GM23338 (cell line): Measurements from ENCODE around the gene RPL7A. TPM values are rescaled to one million over a fixed set of nuclear protein-coding genes. Genes with fewer than 3 reads are reported as not detected.

ENCODE experiments used
- ATAC-seq: fragments of 200-7000 bp; cut with Tn5 transposase; 3 replicates; pipeline ENCODE4 v1.9.1; 2020
- DNase-seq: peaks from one replicate; pipeline ENCODE4 v3.0.0-alpha.2; 2015; ENCODE audit warnings: low spot score
- H2AFZ ChIP-seq: fragments of 200-600 bp; sonication (generic); 2 replicates; pipeline ENCODE4 v1.8.0; 2016; ENCODE audit warnings: antibody characterized with exemption, mild to moderate bottlenecking, moderate library complexity
- H3F3A ChIP-seq: fragments of 200-600 bp; sonication (generic); replicated peaks from 2 replicates; pipeline ENCODE4 v1.8.0; 2017; ENCODE audit warnings: antibody characterized with exemption, mixed run types, low read depth
- H3K27ac ChIP-seq: fragments of 200-600 bp; sonication (generic); 2 replicates; pipeline ENCODE4 v1.6.1; 2016; ENCODE audit warnings: low read depth
- H3K27me3 ChIP-seq: fragments of 200-600 bp; sonication (generic); 2 replicates; pipeline ENCODE4 v1.8.0; 2016; ENCODE audit warnings: mild to moderate bottlenecking, mixed run types, moderate library complexity; ENCODE audit not compliant: insufficient read depth
- H3K36me3 ChIP-seq: fragments of 200-600 bp; sonication (generic); 2 replicates; pipeline ENCODE4 v1.8.0; 2016; ENCODE audit warnings: mild to moderate bottlenecking; ENCODE audit not compliant: insufficient read depth
- H3K4me1 ChIP-seq: fragments of 200-600 bp; sonication (generic); 2 replicates; pipeline ENCODE4 v1.8.0; 2016; ENCODE audit warnings: mild to moderate bottlenecking, moderate library complexity; ENCODE audit not compliant: insufficient read depth
- H3K4me2 ChIP-seq: fragments of 200-600 bp; sonication (generic); 2 replicates; pipeline ENCODE4 v1.7.1; 2017; ENCODE audit warnings: mixed run types
- H3K4me3 ChIP-seq: fragments of 200-600 bp; sonication (generic); 2 replicates; pipeline ENCODE4 v1.6.1; 2016; ENCODE audit warnings: mixed run types
- H3K79me2 ChIP-seq: fragments of 200-600 bp; sonication (generic); replicated peaks from 2 replicates; pipeline ENCODE4 v1.8.0; 2017; ENCODE audit warnings: mild to moderate bottlenecking; ENCODE audit not compliant: insufficient read depth
- H3K9me2 ChIP-seq: fragments of 200-600 bp; sonication (generic); 2 replicates; pipeline ENCODE4 v1.8.0; 2017; ENCODE audit not compliant: insufficient read depth
- H4K20me1 ChIP-seq: fragments of 200-600 bp; sonication (generic); replicated peaks from 2 replicates; pipeline ENCODE4 v1.8.0; 2017; ENCODE audit warnings: mild to moderate bottlenecking; ENCODE audit not compliant: insufficient read depth
- H3K27ac Mint-ChIP-seq: 2 replicates; pipeline ENCODE4 v1.8.0; 2020; ENCODE audit warnings: inconsistent platforms, mild to moderate bottlenecking, moderate library complexity, mixed read lengths
- H3K27me3 Mint-ChIP-seq: 3 replicates; pipeline ENCODE4 v1.8.0; 2022; ENCODE audit warnings: low read depth, mild to moderate bottlenecking, moderate library complexity, mixed read lengths, inconsistent platforms; ENCODE audit not compliant: insufficient read depth, poor library complexity
- H3K36me3 Mint-ChIP-seq: 3 replicates; pipeline ENCODE4 v1.8.0; 2021; ENCODE audit warnings: low read depth, mild to moderate bottlenecking, inconsistent platforms, moderate library complexity, mixed read lengths
- H3K4me1 Mint-ChIP-seq: 3 replicates; pipeline ENCODE4 v1.8.0; 2020; ENCODE audit warnings: mild to moderate bottlenecking, inconsistent platforms, mixed read lengths
- H3K4me3 Mint-ChIP-seq: 3 replicates; pipeline ENCODE4 v1.8.0; 2021; ENCODE audit warnings: moderate library complexity, mild to moderate bottlenecking, inconsistent platforms, mixed read lengths
- H3K9me3 Mint-ChIP-seq: 3 replicates; pipeline ENCODE4 v1.8.0; 2020; ENCODE audit warnings: moderate library complexity, mild to moderate bottlenecking, inconsistent platforms, mixed read lengths
- CREB1 ChIP-seq: fragments of 250-450 bp; sonication (Bioruptor Pico); IDR thresholded peaks from 2 replicates; pipeline ENCODE4 v1.5.0; 2020; ENCODE audit warnings: low read depth, mild to moderate bottlenecking, moderate library complexity
- ETS1 ChIP-seq: IDR thresholded peaks from 2 replicates; pipeline ENCODE4 v1.6.1; 2016; ENCODE audit warnings: antibody characterized with exemption
- EZH2 ChIP-seq: fragments of 200-600 bp; sonication (generic); IDR thresholded peaks from one replicate; pipeline ENCODE4 v1.8.0; 2017; ENCODE audit warnings: antibody characterized with exemption, mild to moderate bottlenecking, low read depth; ENCODE audit not compliant: unreplicated experiment
- EZH2phosphoT487 ChIP-seq: fragments of 200-600 bp; sonication (generic); IDR thresholded peaks from one replicate; pipeline ENCODE4 v1.8.1; 2018; ENCODE audit warnings: antibody characterized with exemption; ENCODE audit not compliant: unreplicated experiment
- JUNB ChIP-seq: IDR thresholded peaks from one replicate; pipeline ENCODE4 v1.6.1; 2016; ENCODE audit warnings: antibody characterized with exemption; ENCODE audit not compliant: unreplicated experiment
- NANOG ChIP-seq: IDR thresholded peaks from 2 replicates; pipeline ENCODE4 v1.6.1; 2016; ENCODE audit warnings: antibody characterized with exemption, borderline replicate concordance
- POLR2AphosphoS5 ChIP-seq: IDR thresholded peaks from 2 replicates; pipeline ENCODE4 v1.6.1; 2016; ENCODE audit warnings: antibody characterized with exemption, low read depth
- REST ChIP-seq: IDR thresholded peaks from one replicate; pipeline ENCODE4 v1.6.1; 2018; ENCODE audit warnings: antibody characterized with exemption; ENCODE audit not compliant: unreplicated experiment
- STAT1 ChIP-seq: IDR thresholded peaks from one replicate; pipeline ENCODE4 v1.6.1; 2016; ENCODE audit warnings: antibody characterized with exemption; ENCODE audit not compliant: unreplicated experiment
- ZNF114 ChIP-seq: fragments of 250-450 bp; sonication (Bioruptor Pico); IDR thresholded peaks from 2 replicates; pipeline ENCODE4 v1.5.0; 2020; ENCODE audit warnings: mild to moderate bottlenecking, moderate library complexity
- ZNF331 ChIP-seq: fragments of 250-450 bp; sonication (Bioruptor Pico); IDR thresholded peaks from 2 replicates; pipeline ENCODE4 v1.5.0; 2020; ENCODE audit warnings: low read depth, mild to moderate bottlenecking, moderate library complexity
- ZNF462 ChIP-seq: fragments of 250-450 bp; sonication (Bioruptor Pico); IDR thresholded peaks from 2 replicates; pipeline ENCODE4 v1.5.0; 2020; ENCODE audit warnings: mild to moderate bottlenecking, moderate library complexity
- polyA plus RNA-seq: library from polyadenylated mRNA; unstranded; fragments of >200 nt; fragmentation: Nextera tagmentation; extraction: Ambion mirVana; gene quantifications from 2 replicates; pipeline ENCODE4 v1.2.1, GENCODE V29; 2016
- total RNA-seq: library from RNA; depleted of rRNA; stranded (reverse); fragments of >200 nt; shearing (Covaris generic); gene quantifications from 2 replicates; pipeline ENCODE4 v1.2.3, GENCODE V29; 2014
- TF ChIP-seq, protein P1 (sequence below), 2 experiments: fragments of 200-600 bp in 1 of 2; sonication (generic) in 1 of 2; conservative IDR thresholded peaks; 2 replicates each; pipeline versions ENCODE4 v1.5.1 to v1.6.1; 2016 to 2017; ENCODE audit warnings: antibody characterized with exemption in 2 of 2, low read depth in 2 of 2, mild to moderate bottlenecking in 2 of 2, moderate library complexity in 1 of 2

The RPL7A gene
- total and polyA plus RNA-seq, 2 experiments from 2014 or later = 1,644 to 2,020 TPM

- no peak for DNase-seq
- Mint-ChIP-seq H3K27ac (no peak overlapping the region), H3K9me3 (peaks cover 31% of the 10 kb centered on the region), H3K4me3 (no peak overlapping the region), H3K4me1 (no peaks in the 10 kb centered on the region; the same call in 2 of the 3 replicates), H3K36me3 (peaks cover 45% of the 10 kb centered on the region), H3K27me3 (peaks cover 18% of the 10 kb centered on the region)
- Histone ChIP-seq H3K4me2 (no peak overlapping the region), H2AFZ (no peak overlapping the region), H3K36me3 (peaks cover 5% of the 10 kb centered on the region), H3K27me3 (no peaks in the 10 kb centered on the region), H3K9me2 (no peaks in the 10 kb centered on the region), H3K4me3 (no peak overlapping the region), H3K27ac (no peak overlapping the region), H3K79me2 (no peaks in the 10 kb centered on the region), H3F3A (peaks cover 16% of the 10 kb centered on the region; the same call in 1 of the 2 replicates), H3K4me1 (no peaks in the 10 kb centered on the region), H4K20me1 (peaks cover 5% of the 10 kb centered on the region; the same call in 1 of the 2 replicates)
- ATAC-seq = no peak
- no peak for TF ChIP-seq EZH2phosphoT487
- TF ChIP-seq ZNF331 (CRISPR knock-in tag) = no peak
- TF ChIP-seq POLR2AphosphoS5 = no peak
- TF ChIP-seq ZNF462 (CRISPR knock-in tag) = no peak
- no peak for TF ChIP-seq NANOG
- no peak for TF ChIP-seq EZH2
- no peak for TF ChIP-seq ETS1
- no peak for TF ChIP-seq JUNB
- no peak for TF ChIP-seq STAT1
- no peak for TF ChIP-seq ZNF114 (CRISPR knock-in tag)
- no peak for TF ChIP-seq REST
- TF ChIP-seq, protein P1, sequence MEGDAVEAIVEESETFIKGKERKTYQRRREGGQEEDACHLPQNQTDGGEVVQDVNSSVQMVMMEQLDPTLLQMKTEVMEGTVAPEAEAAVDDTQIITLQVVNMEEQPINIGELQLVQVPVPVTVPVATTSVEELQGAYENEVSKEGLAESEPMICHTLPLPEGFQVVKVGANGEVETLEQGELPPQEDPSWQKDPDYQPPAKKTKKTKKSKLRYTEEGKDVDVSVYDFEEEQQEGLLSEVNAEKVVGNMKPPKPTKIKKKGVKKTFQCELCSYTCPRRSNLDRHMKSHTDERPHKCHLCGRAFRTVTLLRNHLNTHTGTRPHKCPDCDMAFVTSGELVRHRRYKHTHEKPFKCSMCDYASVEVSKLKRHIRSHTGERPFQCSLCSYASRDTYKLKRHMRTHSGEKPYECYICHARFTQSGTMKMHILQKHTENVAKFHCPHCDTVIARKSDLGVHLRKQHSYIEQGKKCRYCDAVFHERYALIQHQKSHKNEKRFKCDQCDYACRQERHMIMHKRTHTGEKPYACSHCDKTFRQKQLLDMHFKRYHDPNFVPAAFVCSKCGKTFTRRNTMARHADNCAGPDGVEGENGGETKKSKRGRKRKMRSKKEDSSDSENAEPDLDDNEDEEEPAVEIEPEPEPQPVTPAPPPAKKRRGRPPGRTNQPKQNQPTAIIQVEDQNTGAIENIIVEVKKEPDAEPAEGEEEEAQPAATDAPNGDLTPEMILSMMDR (conservative IDR thresholded peaks at IDR 0.05; ENCODE audit: low read depth in 2 of 2) = no peak
- no peak for TF ChIP-seq CREB1
Measured at GRCh38 chr9:133327834-133328484, 20.1 kb upstream of the RPL7A start.
